ENCODE results near the gene RAD51B.

- TF ChIP-seq CTCF (IDR thresholded peaks at IDR 0.05) (no peak), MLX (CRISPR knock-in tag; IDR thresholded peaks at IDR 0.05) (no peak), ETV6 (CRISPR knock-in tag; IDR thresholded peaks at IDR 0.05) (no peak), ZNF263 (CRISPR knock-in tag; IDR thresholded peaks at IDR 0.05; ENCODE audit: low read depth) (no peak), ELF4 (CRISPR knock-in tag; IDR thresholded peaks at IDR 0.05; ENCODE audit: low read depth) (no peak), ZBTB21 (CRISPR knock-in tag; IDR thresholded peaks at IDR 0.05; ENCODE audit: borderline replicate concordance) (no peak), ESRRA (CRISPR knock-in tag; IDR thresholded peaks at IDR 0.05; ENCODE audit: borderline replicate concordance) (no peak), GABPB1 (CRISPR knock-in tag; IDR thresholded peaks at IDR 0.05) (no peak), TCF7 (CRISPR knock-in tag; IDR thresholded peaks at IDR 0.05; ENCODE audit: low read depth) (no peak), USF2 (CRISPR knock-in tag; IDR thresholded peaks at IDR 0.05) (no peak), ZNF423 (CRISPR knock-in tag; IDR thresholded peaks at IDR 0.05) (no peak), KAT7 (CRISPR knock-in tag; IDR thresholded peaks at IDR 0.05; ENCODE audit: borderline replicate concordance) (no peak)
Observed at GRCh38 chr14:68012871-68013270, 193.3 kb downstream of the RAD51B start.
